GM21717 (cell line): ENCODE data around the gene FAM221B.

Experiments
- ATAC-seq: cut with Tn5 transposase; IDR thresholded peaks from one replicate; pipeline ENCODE4 v1.9.1; 2021; ENCODE audit warnings: mild to moderate bottlenecking, moderate library complexity; ENCODE audit not compliant: unreplicated experiment

The FAM221B gene

GRCh38 chr9:35792826-35793225, 35.7 kb downstream of the FAM221B start:
- ATAC-seq: no peak

- ATAC-seq: no peak
Observed at GRCh38 chr9:35792024-35792813, 36.3 kb downstream of the FAM221B start.

- no peak for ATAC-seq
Observed at GRCh38 chr9:35791297-35791921, 37.1 kb downstream of the FAM221B start, which contains the start of gene NPR2. Gene NPR2, plus strand, starts transcription at chr9:35791591. Its CDS starts 818 bp downstream, at chr9:35792409.

GRCh38 chr9:35790385-35791296, 37.9 kb downstream of the FAM221B start:
- no peak for ATAC-seq

GRCh38 chr9:35790025-35790384, 38.5 kb downstream of the FAM221B start:
- ATAC-seq: no peak

GRCh38 chr9:35789541-35789940, 39.0 kb downstream of the FAM221B start:
- ATAC-seq: no peak

GRCh38 chr9:35783418-35783817, 45.1 kb downstream of the FAM221B start:
- no peak for ATAC-seq

- ATAC-seq: no peak
Observed at GRCh38 chr9:35781066-35781465, 47.5 kb downstream of the FAM221B start.

GRCh38 chr9:35778496-35778895, 50.0 kb downstream of the FAM221B start:
- ATAC-seq: no peak

GRCh38 chr9:35776018-35776417, 52.5 kb downstream of the FAM221B start:
- no peak for ATAC-seq

GRCh38 chr9:35774907-35775635, 53.5 kb downstream of the FAM221B start:
- no peak for ATAC-seq

GRCh38 chr9:35771943-35772342, 56.6 kb downstream of the FAM221B start:
- ATAC-seq: no peak

GRCh38 chr9:35771534-35771933, 57.0 kb downstream of the FAM221B start:
- no peak for ATAC-seq

- no peak for ATAC-seq
Observed at GRCh38 chr9:35771075-35771433, 57.5 kb downstream of the FAM221B start.

- no peak for ATAC-seq
Observed at GRCh38 chr9:35769763-35770162, 58.8 kb downstream of the FAM221B start.

GRCh38 chr9:35767458-35767857, 61.1 kb downstream of the FAM221B start:
- ATAC-seq: no peak

- no peak for ATAC-seq
Observed at GRCh38 chr9:35766997-35767396, 61.5 kb downstream of the FAM221B start.
